ENCODE results near the gene TENM3. TPM values are rescaled to one million over a fixed set of nuclear protein-coding genes. Genes with fewer than 3 reads are reported as not detected.

TENM3 gene
- total and polyA plus RNA-seq, 2 experiments from 2014 or later = 16.1 to 70.9 TPM

GRCh38 chr4:182310316-182310715 is 67.1 kb downstream of the TENM3 start:
- Histone ChIP-seq H4K20me1 (ENCODE audit: insufficient read depth, poor library complexity, severe bottlenecking) (no peaks in the 10 kb centered on the region), H3K27ac (no peak overlapping the region), H3K79me2 (no peaks in the 10 kb centered on the region), H3K36me3 (replicated peaks; ENCODE audit: insufficient read depth, low read depth) (no peaks in the 10 kb centered on the region), H3K9me2 (replicated peaks; ENCODE audit: insufficient read depth) (no peaks in the 10 kb centered on the region), H3K9me3 (ENCODE audit: low read depth) (no peaks in the 10 kb centered on the region), H3K4me2 (no peak overlapping the region), H3K27me3 (no peaks in the 10 kb centered on the region), H2AFZ (no peak overlapping the region), H3K4me3 (no peak overlapping the region), H3K4me1 (ENCODE audit: insufficient read depth) (no peaks in the 10 kb centered on the region)
- DNase-seq (ENCODE audit: low spot score) = no peak
- TF ChIP-seq EZH2 (IDR thresholded peaks at IDR 0.05; ENCODE audit: borderline replicate concordance) = no peak
- no peak for TF ChIP-seq EZH2phosphoT487 (IDR thresholded peaks at IDR 0.05; ENCODE audit: low read depth, severe bottlenecking, unreplicated experiment)
- no peak for TF ChIP-seq CTCF (IDR thresholded peaks at IDR 0.05; ENCODE audit: poor library complexity)
- WGBS (ENCODE audit: low lambda C conversion rate, missing lambda C conversion rate) = 76% methylated on average over 5 of the region's 5 CpGs

- Histone ChIP-seq H4K20me1 (ENCODE audit: insufficient read depth, poor library complexity, severe bottlenecking) (no peaks in the 10 kb centered on the region), H3K9me2 (replicated peaks; ENCODE audit: insufficient read depth) (no peaks in the 10 kb centered on the region), H3K27me3 (no peaks in the 10 kb centered on the region), H2AFZ (no peak overlapping the region), H3K27ac (no peak overlapping the region), H3K79me2 (no peaks in the 10 kb centered on the region), H3K4me3 (no peak overlapping the region), H3K36me3 (replicated peaks; ENCODE audit: insufficient read depth, low read depth) (no peaks in the 10 kb centered on the region), H3K4me2 (no peak overlapping the region), H3K9me3 (ENCODE audit: low read depth) (no peaks in the 10 kb centered on the region), H3K4me1 (ENCODE audit: insufficient read depth) (no peaks in the 10 kb centered on the region)
- TF ChIP-seq CTCF (IDR thresholded peaks at IDR 0.05; ENCODE audit: poor library complexity) (no peak), EZH2 (IDR thresholded peaks at IDR 0.05; ENCODE audit: borderline replicate concordance) (no peak), EZH2phosphoT487 (IDR thresholded peaks at IDR 0.05; ENCODE audit: low read depth, severe bottlenecking, unreplicated experiment) (no peak)
- no peak for DNase-seq (ENCODE audit: low spot score)
- 93% methylated on average over 3 of the region's 3 CpGs for WGBS (ENCODE audit: low lambda C conversion rate, missing lambda C conversion rate)
Measured at GRCh38 chr4:182310962-182311361, 67.8 kb downstream of the TENM3 start.

DNA sequence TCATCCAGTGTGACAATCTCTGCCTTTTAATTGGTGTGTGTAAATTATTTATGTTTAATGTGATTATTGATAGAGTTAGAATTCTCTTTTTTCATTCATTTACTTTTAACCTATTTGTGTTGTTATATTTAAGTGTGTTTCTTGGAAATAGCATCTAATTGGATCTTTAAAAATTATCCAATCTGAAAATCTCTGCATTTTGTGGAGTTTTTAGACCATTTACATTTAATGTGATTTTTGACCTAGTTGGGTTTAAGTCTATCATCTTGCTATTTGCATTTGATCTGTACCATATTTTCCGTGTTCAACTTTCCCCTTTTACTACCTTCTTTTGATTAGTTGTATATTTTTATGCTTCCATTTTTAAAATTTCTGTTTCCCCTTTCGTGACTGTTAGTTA is 71.3 kb downstream of the TENM3 start:
- Histone ChIP-seq H3K36me3 (replicated peaks; ENCODE audit: insufficient read depth, low read depth) (no peaks in the 10 kb centered on the region), H3K4me3 (no peak overlapping the region), H3K4me1 (ENCODE audit: insufficient read depth) (no peaks in the 10 kb centered on the region), H2AFZ (no peak overlapping the region), H3K79me2 (no peaks in the 10 kb centered on the region), H3K27me3 (no peaks in the 10 kb centered on the region), H4K20me1 (ENCODE audit: insufficient read depth, poor library complexity, severe bottlenecking) (no peaks in the 10 kb centered on the region), H3K9me3 (ENCODE audit: low read depth) (no peaks in the 10 kb centered on the region), H3K4me2 (no peak overlapping the region), H3K9me2 (replicated peaks; ENCODE audit: insufficient read depth) (no peaks in the 10 kb centered on the region), H3K27ac (no peak overlapping the region)
- 96% methylated on average over 2 of the region's 2 CpGs for WGBS (ENCODE audit: low lambda C conversion rate, missing lambda C conversion rate)
- TF ChIP-seq CTCF (IDR thresholded peaks at IDR 0.05; ENCODE audit: poor library complexity) (no peak), EZH2 (IDR thresholded peaks at IDR 0.05; ENCODE audit: borderline replicate concordance) (no peak), EZH2phosphoT487 (IDR thresholded peaks at IDR 0.05; ENCODE audit: low read depth, severe bottlenecking, unreplicated experiment) (no peak)
- DNase-seq (ENCODE audit: low spot score) = no peak

- H3K9me2 ChIP-seq (replicated peaks; ENCODE audit: insufficient read depth) = no peaks in the 10 kb centered on the region
- H3K4me3 ChIP-seq = no peak overlapping the region
- H3K27me3 ChIP-seq = no peaks in the 10 kb centered on the region
- WGBS (ENCODE audit: low lambda C conversion rate, missing lambda C conversion rate) = 97% methylated on average over 1 of the region's 1 CpG
- TF ChIP-seq EZH2 (IDR thresholded peaks at IDR 0.05; ENCODE audit: borderline replicate concordance) (no peak), CTCF (IDR thresholded peaks at IDR 0.05; ENCODE audit: poor library complexity) (no peak), EZH2phosphoT487 (IDR thresholded peaks at IDR 0.05; ENCODE audit: low read depth, severe bottlenecking, unreplicated experiment) (no peak)
- no peak overlapping the region for H3K27ac ChIP-seq
- H3K36me3 ChIP-seq (replicated peaks; ENCODE audit: insufficient read depth, low read depth) = no peaks in the 10 kb centered on the region
- H3K4me2 ChIP-seq = no peak overlapping the region
- H2AFZ ChIP-seq = no peak overlapping the region
- no peaks in the 10 kb centered on the region for H3K79me2 ChIP-seq
- H4K20me1 ChIP-seq (ENCODE audit: insufficient read depth, poor library complexity, severe bottlenecking) = no peaks in the 10 kb centered on the region
- H3K4me1 ChIP-seq (ENCODE audit: insufficient read depth) = no peaks in the 10 kb centered on the region
- H3K9me3 ChIP-seq (ENCODE audit: low read depth) = no peaks in the 10 kb centered on the region
- DNase-seq (ENCODE audit: low spot score) = no peak
Measured at GRCh38 chr4:182318256-182318655, 75.1 kb downstream of the TENM3 start.

Measured in hepatocyte (in vitro differentiated cells).